Neural progenitor cell (in vitro differentiated cells): ENCODE data around the gene TMEM51. TPM values are rescaled to one million over a fixed set of nuclear protein-coding genes. Genes with fewer than 3 reads are reported as not detected.
A peak's percentile ranks its signal among the peaks of the same experiment; 100 is the strongest.

Source experiments
- DNase-seq: peaks from one replicate; pipeline ENCODE4 v3.0.0-alpha.2; 2016; ENCODE audit warnings: low spot score
- H2AFZ ChIP-seq: fragments of 200-600 bp; sonication (generic); replicated peaks from 2 replicates; pipeline ENCODE4 v1.6.1; 2016; ENCODE audit warnings: antibody characterized with exemption
- H3F3A ChIP-seq: fragments of 200-600 bp; sonication (generic); 2 replicates; pipeline ENCODE4 v1.6.1; 2016; ENCODE audit warnings: antibody characterized with exemption, low read depth
- H3K27ac ChIP-seq: fragments of 200-600 bp; sonication (generic); 2 replicates; pipeline ENCODE4 v1.5.1; 2016; ENCODE audit warnings: mild to moderate bottlenecking
- H3K27me3 ChIP-seq: fragments of 200-600 bp; sonication (generic); 2 replicates; pipeline ENCODE4 v1.6.1; 2016; ENCODE audit warnings: mild to moderate bottlenecking, moderate library complexity
- H3K36me3 ChIP-seq: fragments of 200-600 bp; sonication (generic); 2 replicates; pipeline ENCODE4 v1.5.1; 2016
- H3K4me1 ChIP-seq: fragments of 200-600 bp; sonication (generic); 2 replicates; pipeline ENCODE4 v1.6.1; 2016; ENCODE audit warnings: mixed run types
- H3K4me2 ChIP-seq: fragments of 200-600 bp; sonication (generic); 2 replicates; pipeline ENCODE4 v1.6.1; 2016
- H3K4me3 ChIP-seq: fragments of 200-600 bp; sonication (generic); 2 replicates; pipeline ENCODE4 v1.5.1; 2016
- H3K79me2 ChIP-seq: fragments of 200-600 bp; sonication (generic); 2 replicates; pipeline ENCODE4 v1.6.1; 2016; ENCODE audit warnings: low read depth
- H3K9ac ChIP-seq: fragments of 200-600 bp; sonication (generic); 2 replicates; pipeline ENCODE4 v1.6.1; 2016
- H3K9me3 ChIP-seq: fragments of 200-600 bp; sonication (generic); 2 replicates; pipeline ENCODE4 v1.5.1; 2016; ENCODE audit warnings: low read depth
- H4K20me1 ChIP-seq: fragments of 200-600 bp; sonication (generic); 2 replicates; pipeline ENCODE4 v1.6.1; 2016; ENCODE audit warnings: low read depth
- H3K27ac Mint-ChIP-seq: 3 replicates; pipeline ENCODE4 v1.8.0; 2021; ENCODE audit warnings: mixed read lengths
- H3K27me3 Mint-ChIP-seq: 2 replicates; pipeline ENCODE4 v1.8.0; 2022; ENCODE audit warnings: low read depth, mild to moderate bottlenecking, inconsistent platforms, moderate library complexity, mixed read lengths; ENCODE audit not compliant: insufficient read depth
- H3K36me3 Mint-ChIP-seq: 3 replicates; pipeline ENCODE4 v1.8.0; 2021; ENCODE audit warnings: mixed read lengths
- H3K4me1 Mint-ChIP-seq: 3 replicates; pipeline ENCODE4 v1.8.0; 2021; ENCODE audit warnings: mixed read lengths
- H3K4me3 Mint-ChIP-seq: 3 replicates; pipeline ENCODE4 v1.8.0; 2021; ENCODE audit warnings: mild to moderate bottlenecking, moderate library complexity, mixed read lengths
- H3K9me3 Mint-ChIP-seq: 3 replicates; pipeline ENCODE4 v1.8.0; 2020; ENCODE audit warnings: mixed read lengths
- CTCF ChIP-seq: fragments of 200-600 bp; sonication (generic); IDR thresholded peaks from 2 replicates; pipeline ENCODE4 v1.5.1; 2017; ENCODE audit warnings: antibody characterized with exemption, mild to moderate bottlenecking
- EZH2 ChIP-seq: fragments of 200-600 bp; sonication (generic); IDR thresholded peaks from 2 replicates; pipeline ENCODE4 v1.6.1; 2017; ENCODE audit warnings: antibody characterized with exemption, mild to moderate bottlenecking, moderate library complexity
- EZH2phosphoT487 ChIP-seq: fragments of 200-600 bp; sonication (generic); IDR thresholded peaks from 2 replicates; pipeline ENCODE4 v1.6.1; 2017; ENCODE audit warnings: antibody characterized with exemption
- total RNA-seq: library from RNA; depleted of rRNA; stranded (reverse); fragments of >200 nt; gene quantifications from 2 replicates; pipeline ENCODE4 v1.2.3, GENCODE V29; 2015; ENCODE audit warnings: low replicate concordance

TMEM51 gene
- total RNA-seq, 1 donor from 2014 or later = 5.2 TPM

- H3K4me1 Mint-ChIP-seq = peaks cover 51% of the 10 kb centered on the region
- Histone ChIP-seq H3K27me3 (no peaks in the 10 kb centered on the region), H3K79me2 (no peaks in the 10 kb centered on the region), H3K4me2 (peak overlapping the region; percentile 74), H3K27ac (no peak overlapping the region), H3K36me3 (no peaks in the 10 kb centered on the region), H3K4me1 (peaks cover 21% of the 10 kb centered on the region), H3K9ac (no peak overlapping the region), H3K4me3 (peak overlapping the region; percentile 15), H3F3A (peaks cover 26% of the 10 kb centered on the region), H2AFZ (no peak overlapping the region), H4K20me1 (no peaks in the 10 kb centered on the region), H3K9me3 (no peaks in the 10 kb centered on the region)
- no peak for TF ChIP-seq CTCF
- TF ChIP-seq EZH2phosphoT487 = no peak
- TF ChIP-seq EZH2 = no peak
- H3K4me3 Mint-ChIP-seq = peak overlapping the region; percentile 78
- H3K9me3 Mint-ChIP-seq = no peaks in the 10 kb centered on the region
- peak; percentile 50 for DNase-seq
- H3K27ac Mint-ChIP-seq = peak overlapping the region; percentile 24
- H3K36me3 Mint-ChIP-seq = no peaks in the 10 kb centered on the region
- H3K27me3 Mint-ChIP-seq = peaks cover 5% of the 10 kb centered on the region
Observed at GRCh38 chr1:15206418-15207030, 53.0 kb downstream of the TMEM51 start.

- Mint-ChIP-seq H3K4me1 (peaks cover 51% of the 10 kb centered on the region), H3K27me3 (peaks cover 5% of the 10 kb centered on the region), H3K4me3 (peak overlapping the region; percentile 78), H3K27ac (peak overlapping the region; percentile 24), H3K9me3 (no peaks in the 10 kb centered on the region), H3K36me3 (no peaks in the 10 kb centered on the region)
- Histone ChIP-seq H3K4me1 (peaks cover 24% of the 10 kb centered on the region), H3K4me3 (peak overlapping the region; percentile 15), H3K79me2 (no peaks in the 10 kb centered on the region), H3K4me2 (peak overlapping the region; percentile 74), H3K27ac (no peak overlapping the region), H3K27me3 (no peaks in the 10 kb centered on the region), H3F3A (peaks cover 28% of the 10 kb centered on the region), H2AFZ (no peak overlapping the region), H4K20me1 (no peaks in the 10 kb centered on the region), H3K36me3 (no peaks in the 10 kb centered on the region), H3K9ac (no peak overlapping the region), H3K9me3 (no peaks in the 10 kb centered on the region)
- TF ChIP-seq CTCF (no peak), EZH2phosphoT487 (no peak), EZH2 (no peak)
- peak; percentile 41 for DNase-seq
Observed at GRCh38 chr1:15207031-15207828, 53.7 kb downstream of the TMEM51 start.

- H3K9ac ChIP-seq = no peak overlapping the region
- H3K79me2 ChIP-seq = no peaks in the 10 kb centered on the region
- no peak overlapping the region for H3K4me3 ChIP-seq
- H3K9me3 ChIP-seq = no peaks in the 10 kb centered on the region
- no peak for DNase-seq
- H3K27me3 ChIP-seq = no peaks in the 10 kb centered on the region
- peaks cover 31% of the 10 kb centered on the region for H3K4me1 ChIP-seq
- peak overlapping the region; percentile 24 for H3K27ac Mint-ChIP-seq
- H3K4me2 ChIP-seq = no peak overlapping the region
- H3K4me1 Mint-ChIP-seq = peaks cover 53% of the 10 kb centered on the region
- no peaks in the 10 kb centered on the region for H3K36me3 Mint-ChIP-seq
- no peaks in the 10 kb centered on the region for H3K9me3 Mint-ChIP-seq
- H3K36me3 ChIP-seq = no peaks in the 10 kb centered on the region
- peaks cover 5% of the 10 kb centered on the region for H3K27me3 Mint-ChIP-seq
- no peak overlapping the region for H3K4me3 Mint-ChIP-seq
- H3F3A ChIP-seq = peaks cover 35% of the 10 kb centered on the region
- no peak for TF ChIP-seq EZH2phosphoT487
- no peak for TF ChIP-seq CTCF
- no peak for TF ChIP-seq EZH2
- H4K20me1 ChIP-seq = no peaks in the 10 kb centered on the region
- no peak overlapping the region for H3K27ac ChIP-seq
- no peak overlapping the region for H2AFZ ChIP-seq
Observed at GRCh38 chr1:15207829-15208429, 54.4 kb downstream of the TMEM51 start.
